ENCODE results near the gene CHCHD3.

DNA sequence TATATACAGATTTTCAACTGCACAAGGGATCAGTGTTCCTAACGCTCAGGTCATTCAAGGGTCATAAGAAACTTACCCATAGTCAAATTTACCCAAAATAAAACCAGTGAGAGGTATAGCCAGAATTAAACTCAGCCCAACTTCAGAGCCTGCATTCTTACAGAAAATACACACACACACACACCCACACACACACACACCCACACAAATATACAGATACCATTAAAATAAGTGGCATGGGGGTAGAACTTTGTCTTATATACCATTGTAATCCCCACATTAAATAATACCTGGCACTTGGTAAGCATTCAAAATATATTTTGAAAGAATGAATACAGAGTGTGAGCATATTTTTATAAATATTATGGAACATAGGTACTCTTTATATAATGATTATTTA, 93.8 kb downstream of the CHCHD3 start:
- TF ChIP-seq, protein P1, sequence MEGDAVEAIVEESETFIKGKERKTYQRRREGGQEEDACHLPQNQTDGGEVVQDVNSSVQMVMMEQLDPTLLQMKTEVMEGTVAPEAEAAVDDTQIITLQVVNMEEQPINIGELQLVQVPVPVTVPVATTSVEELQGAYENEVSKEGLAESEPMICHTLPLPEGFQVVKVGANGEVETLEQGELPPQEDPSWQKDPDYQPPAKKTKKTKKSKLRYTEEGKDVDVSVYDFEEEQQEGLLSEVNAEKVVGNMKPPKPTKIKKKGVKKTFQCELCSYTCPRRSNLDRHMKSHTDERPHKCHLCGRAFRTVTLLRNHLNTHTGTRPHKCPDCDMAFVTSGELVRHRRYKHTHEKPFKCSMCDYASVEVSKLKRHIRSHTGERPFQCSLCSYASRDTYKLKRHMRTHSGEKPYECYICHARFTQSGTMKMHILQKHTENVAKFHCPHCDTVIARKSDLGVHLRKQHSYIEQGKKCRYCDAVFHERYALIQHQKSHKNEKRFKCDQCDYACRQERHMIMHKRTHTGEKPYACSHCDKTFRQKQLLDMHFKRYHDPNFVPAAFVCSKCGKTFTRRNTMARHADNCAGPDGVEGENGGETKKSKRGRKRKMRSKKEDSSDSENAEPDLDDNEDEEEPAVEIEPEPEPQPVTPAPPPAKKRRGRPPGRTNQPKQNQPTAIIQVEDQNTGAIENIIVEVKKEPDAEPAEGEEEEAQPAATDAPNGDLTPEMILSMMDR (conservative IDR thresholded peaks at IDR 0.05; ENCODE audit: low read depth, low read length) = no peak
- no peak for TF ChIP-seq POLR2A (IDR thresholded peaks at IDR 0.05; ENCODE audit: low read depth, low read length)
- TF ChIP-seq RCOR1 (IDR thresholded peaks at IDR 0.05; ENCODE audit: insufficient replicate concordance, low read length) = no peak
- TF ChIP-seq FOS (IDR thresholded peaks at IDR 0.05; ENCODE audit: low read depth, low read length) = no peak
- TF ChIP-seq, protein P2, sequence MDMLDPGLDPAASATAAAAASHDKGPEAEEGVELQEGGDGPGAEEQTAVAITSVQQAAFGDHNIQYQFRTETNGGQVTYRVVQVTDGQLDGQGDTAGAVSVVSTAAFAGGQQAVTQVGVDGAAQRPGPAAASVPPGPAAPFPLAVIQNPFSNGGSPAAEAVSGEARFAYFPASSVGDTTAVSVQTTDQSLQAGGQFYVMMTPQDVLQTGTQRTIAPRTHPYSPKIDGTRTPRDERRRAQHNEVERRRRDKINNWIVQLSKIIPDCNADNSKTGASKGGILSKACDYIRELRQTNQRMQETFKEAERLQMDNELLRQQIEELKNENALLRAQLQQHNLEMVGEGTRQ (IDR thresholded peaks at IDR 0.05; ENCODE audit: low read depth, low read length) = no peak
- TF ChIP-seq RAD21 (IDR thresholded peaks at IDR 0.05; ENCODE audit: low read length) = no peak
- no peak for TF ChIP-seq MAFK (IDR thresholded peaks at IDR 0.05; ENCODE audit: low read depth, low read length)
- no peak for TF ChIP-seq NFE2L2 (IDR thresholded peaks at IDR 0.05; ENCODE audit: low read depth, low read length)
- no peak for TF ChIP-seq CEBPB (IDR thresholded peaks at IDR 0.05; ENCODE audit: low read depth, low read length)
- TF ChIP-seq SMC3 (IDR thresholded peaks at IDR 0.05; ENCODE audit: low read depth, low read length) = no peak
- no peak for TF ChIP-seq RFX5 (IDR thresholded peaks at IDR 0.05; ENCODE audit: low read depth, low read length)
